HCT116 (cell line): ENCODE measurements around the gene FBLN7.

ENCODE experiments used
- CEBPB ChIP-seq: IDR thresholded peaks from 2 replicates; pipeline ENCODE4 v1.6.1; 2012; ENCODE audit warnings: low read depth
- ELF1 ChIP-seq: IDR thresholded peaks from 2 replicates; pipeline ENCODE4 v1.6.1; 2012; ENCODE audit warnings: low read depth, borderline replicate concordance
- EZH2 ChIP-seq: fragments of 200-600 bp; sonication (generic); IDR thresholded peaks from 2 replicates; pipeline ENCODE4 v1.6.1; 2017; ENCODE audit warnings: antibody characterized with exemption, mixed run types
- POLR2A ChIP-seq: IDR thresholded peaks from 2 replicates; pipeline ENCODE4 v1.7.0; 2011; ENCODE audit warnings: borderline replicate concordance; ENCODE audit not compliant: insufficient read depth, insufficient read length; ENCODE audit errors: extremely low read depth
- POLR2AphosphoS5 ChIP-seq: IDR thresholded peaks from 2 replicates; pipeline ENCODE4 v1.6.1; 2011; ENCODE audit warnings: mild to moderate bottlenecking, low read depth, low read length, moderate library complexity
- SIN3A ChIP-seq: IDR thresholded peaks from 2 replicates; pipeline ENCODE4 v1.6.1; 2012; ENCODE audit warnings: low read depth
- TF ChIP-seq, protein P1 (sequence below), 3 experiments: fragments of 200-600 bp in 1 of 3; sonication (generic) in 1 of 3; IDR thresholded peaks in 2 of 3; conservative IDR thresholded peaks in 1 of 3; 2 replicates each; pipeline ENCODE4 v1.5.1; 2012 to 2017; ENCODE audit warnings: low read depth in 2 of 3, low read length in 2 of 3, antibody characterized with exemption in 1 of 3, borderline replicate concordance in 1 of 3, control low read depth in 1 of 3, mild to moderate bottlenecking in 1 of 3, mixed read lengths in 1 of 3, mixed run types in 1 of 3, moderate library complexity in 1 of 3; ENCODE audit not compliant: insufficient read depth in 1 of 3
- TF ChIP-seq, protein P2 (sequence below): IDR thresholded peaks from 2 replicates; pipeline ENCODE4 v1.6.1; 2011; ENCODE audit warnings: mild to moderate bottlenecking, low read length, moderate library complexity; ENCODE audit not compliant: insufficient replicate concordance; ENCODE audit errors: extremely low read depth
- TF ChIP-seq, protein P3 (sequence below): IDR thresholded peaks from 2 replicates; pipeline ENCODE4 v1.6.1; 2012; ENCODE audit warnings: low read depth
- TF ChIP-seq, protein P4 (sequence below): IDR thresholded peaks from 2 replicates; pipeline ENCODE4 v1.6.1; 2012

DNA sequence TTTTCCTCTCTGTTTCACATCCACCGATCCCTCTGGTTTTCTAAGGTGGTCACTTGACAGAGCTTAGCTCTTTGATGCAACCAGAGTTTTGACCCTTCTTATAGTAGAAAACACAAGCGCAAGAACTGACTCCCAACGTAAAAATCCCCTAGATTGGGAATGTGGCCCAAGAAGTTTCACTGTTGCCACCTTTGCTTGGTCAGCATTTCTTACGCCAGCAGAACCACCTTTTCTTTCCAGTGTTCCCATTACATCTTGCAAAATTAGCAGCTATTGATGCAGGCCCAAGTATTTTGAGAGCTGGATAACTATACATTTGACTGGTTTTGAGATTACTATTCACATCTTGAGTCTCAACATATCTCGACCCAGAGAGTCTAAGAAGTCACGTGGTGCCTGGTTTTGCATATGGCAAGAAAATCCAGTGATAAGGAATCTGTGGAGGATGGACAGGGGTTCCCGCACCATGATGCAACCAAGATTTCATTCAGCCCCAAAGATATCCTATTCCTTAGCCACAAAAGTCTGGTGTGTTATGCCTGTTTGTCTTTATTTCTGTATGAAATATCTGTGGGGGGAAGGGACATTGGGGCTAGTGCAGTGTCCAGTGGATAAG is 37.9 kb downstream of the FBLN7 start:
- TF ChIP-seq, protein P1, sequence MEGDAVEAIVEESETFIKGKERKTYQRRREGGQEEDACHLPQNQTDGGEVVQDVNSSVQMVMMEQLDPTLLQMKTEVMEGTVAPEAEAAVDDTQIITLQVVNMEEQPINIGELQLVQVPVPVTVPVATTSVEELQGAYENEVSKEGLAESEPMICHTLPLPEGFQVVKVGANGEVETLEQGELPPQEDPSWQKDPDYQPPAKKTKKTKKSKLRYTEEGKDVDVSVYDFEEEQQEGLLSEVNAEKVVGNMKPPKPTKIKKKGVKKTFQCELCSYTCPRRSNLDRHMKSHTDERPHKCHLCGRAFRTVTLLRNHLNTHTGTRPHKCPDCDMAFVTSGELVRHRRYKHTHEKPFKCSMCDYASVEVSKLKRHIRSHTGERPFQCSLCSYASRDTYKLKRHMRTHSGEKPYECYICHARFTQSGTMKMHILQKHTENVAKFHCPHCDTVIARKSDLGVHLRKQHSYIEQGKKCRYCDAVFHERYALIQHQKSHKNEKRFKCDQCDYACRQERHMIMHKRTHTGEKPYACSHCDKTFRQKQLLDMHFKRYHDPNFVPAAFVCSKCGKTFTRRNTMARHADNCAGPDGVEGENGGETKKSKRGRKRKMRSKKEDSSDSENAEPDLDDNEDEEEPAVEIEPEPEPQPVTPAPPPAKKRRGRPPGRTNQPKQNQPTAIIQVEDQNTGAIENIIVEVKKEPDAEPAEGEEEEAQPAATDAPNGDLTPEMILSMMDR (IDR thresholded peaks at IDR 0.05 in 2 of 3, conservative IDR thresholded peaks at IDR 0.05 in 1 of 3; ENCODE audit: borderline replicate concordance in 1 of 3, insufficient read depth in 1 of 3, low read depth in 2 of 3, low read length in 2 of 3): no peak
- TF ChIP-seq SIN3A: no peak
- no peak for TF ChIP-seq POLR2A
- TF ChIP-seq, protein P2, sequence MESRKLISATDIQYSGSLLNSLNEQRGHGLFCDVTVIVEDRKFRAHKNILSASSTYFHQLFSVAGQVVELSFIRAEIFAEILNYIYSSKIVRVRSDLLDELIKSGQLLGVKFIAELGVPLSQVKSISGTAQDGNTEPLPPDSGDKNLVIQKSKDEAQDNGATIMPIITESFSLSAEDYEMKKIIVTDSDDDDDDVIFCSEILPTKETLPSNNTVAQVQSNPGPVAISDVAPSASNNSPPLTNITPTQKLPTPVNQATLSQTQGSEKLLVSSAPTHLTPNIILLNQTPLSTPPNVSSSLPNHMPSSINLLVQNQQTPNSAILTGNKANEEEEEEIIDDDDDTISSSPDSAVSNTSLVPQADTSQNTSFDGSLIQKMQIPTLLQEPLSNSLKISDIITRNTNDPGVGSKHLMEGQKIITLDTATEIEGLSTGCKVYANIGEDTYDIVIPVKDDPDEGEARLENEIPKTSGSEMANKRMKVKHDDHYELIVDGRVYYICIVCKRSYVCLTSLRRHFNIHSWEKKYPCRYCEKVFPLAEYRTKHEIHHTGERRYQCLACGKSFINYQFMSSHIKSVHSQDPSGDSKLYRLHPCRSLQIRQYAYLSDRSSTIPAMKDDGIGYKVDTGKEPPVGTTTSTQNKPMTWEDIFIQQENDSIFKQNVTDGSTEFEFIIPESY: no peak
- TF ChIP-seq CEBPB: no peak
- TF ChIP-seq, protein P3, sequence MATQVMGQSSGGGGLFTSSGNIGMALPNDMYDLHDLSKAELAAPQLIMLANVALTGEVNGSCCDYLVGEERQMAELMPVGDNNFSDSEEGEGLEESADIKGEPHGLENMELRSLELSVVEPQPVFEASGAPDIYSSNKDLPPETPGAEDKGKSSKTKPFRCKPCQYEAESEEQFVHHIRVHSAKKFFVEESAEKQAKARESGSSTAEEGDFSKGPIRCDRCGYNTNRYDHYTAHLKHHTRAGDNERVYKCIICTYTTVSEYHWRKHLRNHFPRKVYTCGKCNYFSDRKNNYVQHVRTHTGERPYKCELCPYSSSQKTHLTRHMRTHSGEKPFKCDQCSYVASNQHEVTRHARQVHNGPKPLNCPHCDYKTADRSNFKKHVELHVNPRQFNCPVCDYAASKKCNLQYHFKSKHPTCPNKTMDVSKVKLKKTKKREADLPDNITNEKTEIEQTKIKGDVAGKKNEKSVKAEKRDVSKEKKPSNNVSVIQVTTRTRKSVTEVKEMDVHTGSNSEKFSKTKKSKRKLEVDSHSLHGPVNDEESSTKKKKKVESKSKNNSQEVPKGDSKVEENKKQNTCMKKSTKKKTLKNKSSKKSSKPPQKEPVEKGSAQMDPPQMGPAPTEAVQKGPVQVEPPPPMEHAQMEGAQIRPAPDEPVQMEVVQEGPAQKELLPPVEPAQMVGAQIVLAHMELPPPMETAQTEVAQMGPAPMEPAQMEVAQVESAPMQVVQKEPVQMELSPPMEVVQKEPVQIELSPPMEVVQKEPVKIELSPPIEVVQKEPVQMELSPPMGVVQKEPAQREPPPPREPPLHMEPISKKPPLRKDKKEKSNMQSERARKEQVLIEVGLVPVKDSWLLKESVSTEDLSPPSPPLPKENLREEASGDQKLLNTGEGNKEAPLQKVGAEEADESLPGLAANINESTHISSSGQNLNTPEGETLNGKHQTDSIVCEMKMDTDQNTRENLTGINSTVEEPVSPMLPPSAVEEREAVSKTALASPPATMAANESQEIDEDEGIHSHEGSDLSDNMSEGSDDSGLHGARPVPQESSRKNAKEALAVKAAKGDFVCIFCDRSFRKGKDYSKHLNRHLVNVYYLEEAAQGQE: no peak
- no peak for TF ChIP-seq EZH2
- no peak for TF ChIP-seq ELF1
- TF ChIP-seq, protein P4, sequence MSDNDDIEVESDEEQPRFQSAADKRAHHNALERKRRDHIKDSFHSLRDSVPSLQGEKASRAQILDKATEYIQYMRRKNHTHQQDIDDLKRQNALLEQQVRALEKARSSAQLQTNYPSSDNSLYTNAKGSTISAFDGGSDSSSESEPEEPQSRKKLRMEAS: no peak
- no peak for TF ChIP-seq POLR2AphosphoS5
